Vagina (tissue), 2 donors: ENCODE data around the gene TCEAL9. TPM values are rescaled to one million over a fixed set of nuclear protein-coding genes. Genes with fewer than 3 reads are reported as not detected.
A peak's percentile ranks its signal among the peaks of the same experiment; 100 is the strongest.
"Not testable (repeated sequence)": the region's sequence is repeated elsewhere in the genome, so short reads cannot be mapped to it uniquely, and the experiment has no call there.

ENCODE experiments used
- DNase-seq, 2 donors: peaks; one replicate each; pipeline ENCODE4 v3.0.0-alpha.2; 2017; ENCODE audit errors: extremely low spot score in 2 of 2
- H3K27ac ChIP-seq: fragments of 200-600 bp; sonication (generic); one replicate; pipeline ENCODE4 v1.5.1; 2019
- H3K27me3 ChIP-seq: fragments of 200-600 bp; sonication (generic); one replicate; pipeline ENCODE4 v1.5.1; 2019
- H3K36me3 ChIP-seq, 2 donors: fragments of 200-600 bp; sonication (generic); one replicate each; pipeline ENCODE4 v1.5.1; 2017 to 2019
- H3K4me1 ChIP-seq: fragments of 200-600 bp; sonication (generic); one replicate; pipeline ENCODE4 v1.5.1; 2019
- H3K4me3 ChIP-seq, 2 donors: fragments of 200-600 bp; sonication (generic); 1 replicate in 1 of 2; 2 replicates in 1 of 2; pipeline ENCODE4 v1.5.1; 2016 to 2019
- H3K9me3 ChIP-seq: fragments of 200-600 bp; sonication (generic); one replicate; pipeline ENCODE4 v1.5.1; 2019
- CTCF ChIP-seq, 3 experiments: fragments of 450-650 bp in 2 of 3; fragments of 200-600 bp in 1 of 3; sonication (generic) in 1 of 3; IDR thresholded peaks; one replicate each; pipeline ENCODE4 v1.5.1; 2017 to 2019; ENCODE audit warnings: antibody characterized with exemption in 3 of 3, mild to moderate bottlenecking in 2 of 3, moderate library complexity in 2 of 3
- POLR2A ChIP-seq, 2 donors: fragments of 450-650 bp; IDR thresholded peaks; one replicate each; pipeline ENCODE4 v1.6.1; 2017; ENCODE audit warnings: antibody characterized with exemption in 2 of 2, mild to moderate bottlenecking in 2 of 2, moderate library complexity in 2 of 2
- POLR2AphosphoS5 ChIP-seq, 2 donors: sonication (generic); formaldehyde crosslinking; IDR thresholded peaks; one replicate each; pipeline ENCODE4 v1.9.0; 2017; ENCODE audit warnings: antibody characterized with exemption in 2 of 2, mild to moderate bottlenecking in 2 of 2, low read depth in 1 of 2; ENCODE audit not compliant: insufficient read depth in 1 of 2
- intact Hi-C: fragments of 100-400 bp; cut with DNase I; formaldehyde crosslinking; loops from one replicate; pipeline ENCODE4 v1.15.1; 2023
- total RNA-seq: library from RNA; depleted of rRNA; stranded (reverse); fragments of >200 nt; gene quantifications from one replicate; pipeline ENCODE4 v1.2.3, GENCODE V29; 2016

The TCEAL9 gene
- total RNA-seq, 1 donor from 2014 or later, result 52.8 TPM

- intact Hi-C loops, result loop anchor here (10.0 kb wide), 1 partner anchor 117 kb away; no protein-coding TSS in a partner anchor
- Histone ChIP-seq H3K9me3 (no peaks in the 10 kb centered on the region), H3K36me3 (no peaks in the 10 kb centered on the region), H3K4me3 (no peak overlapping the region), H3K4me1 (no peaks in the 10 kb centered on the region), H3K27ac (no peak overlapping the region), H3K27me3 (no peaks in the 10 kb centered on the region)
- no peak for DNase-seq
- no peak for TF ChIP-seq CTCF (IDR thresholded peaks at IDR 0.05)
- no peak for TF ChIP-seq POLR2AphosphoS5 (IDR thresholded peaks at IDR 0.05; ENCODE audit: insufficient read depth in 1 of 2, low read depth in 1 of 2)
- no peak for TF ChIP-seq POLR2A (IDR thresholded peaks at IDR 0.05)
These were observed 8.5 kb upstream of the TCEAL9 start for GRCh38 chrX:103347682-103348397.

- intact Hi-C loops, result no loop called here
- no peaks in the 10 kb centered on the region for H3K36me3 ChIP-seq
- TF ChIP-seq POLR2AphosphoS5 (IDR thresholded peaks at IDR 0.05; ENCODE audit: insufficient read depth in 1 of 2, low read depth in 1 of 2) (no peak), CTCF (IDR thresholded peaks at IDR 0.05) (no peak), POLR2A (IDR thresholded peaks at IDR 0.05) (no peak)
- peak overlapping the region; percentile 51 to 61 for H3K4me3 ChIP-seq
- H3K27ac ChIP-seq, result peak overlapping the region; percentile 93
- DNase-seq, result no peak
- no peaks in the 10 kb centered on the region for H3K9me3 ChIP-seq
- H3K4me1 ChIP-seq, result peaks cover 9% of the 10 kb centered on the region
- H3K27me3 ChIP-seq, result no peaks in the 10 kb centered on the region
These were observed 552 bp downstream of the TCEAL9 start for GRCh38 chrX:103356858-103357257.

- peaks cover 9% of the 10 kb centered on the region for H3K4me1 ChIP-seq
- H3K36me3 ChIP-seq, result no peaks in the 10 kb centered on the region
- TF ChIP-seq CTCF (IDR thresholded peaks at IDR 0.05), result no peak
- TF ChIP-seq POLR2A (IDR thresholded peaks at IDR 0.05), result no peak
- no peak for TF ChIP-seq POLR2AphosphoS5 (IDR thresholded peaks at IDR 0.05; ENCODE audit: insufficient read depth in 1 of 2, low read depth in 1 of 2)
- intact Hi-C loops, result no loop called here
- no peaks in the 10 kb centered on the region for H3K27me3 ChIP-seq
- H3K27ac ChIP-seq, result peak overlapping the region; percentile 93
- no peak for DNase-seq
- H3K9me3 ChIP-seq, result no peaks in the 10 kb centered on the region
- H3K4me3 ChIP-seq, result no peak overlapping the region
These were observed 1.6 kb downstream of the TCEAL9 start for GRCh38 chrX:103357871-103358270.

- intact Hi-C loops, DNase-seq: not testable (repeated sequence)
These were observed 3.3 kb downstream of the TCEAL9 start for GRCh38 chrX:103359605-103360004.

DNA sequence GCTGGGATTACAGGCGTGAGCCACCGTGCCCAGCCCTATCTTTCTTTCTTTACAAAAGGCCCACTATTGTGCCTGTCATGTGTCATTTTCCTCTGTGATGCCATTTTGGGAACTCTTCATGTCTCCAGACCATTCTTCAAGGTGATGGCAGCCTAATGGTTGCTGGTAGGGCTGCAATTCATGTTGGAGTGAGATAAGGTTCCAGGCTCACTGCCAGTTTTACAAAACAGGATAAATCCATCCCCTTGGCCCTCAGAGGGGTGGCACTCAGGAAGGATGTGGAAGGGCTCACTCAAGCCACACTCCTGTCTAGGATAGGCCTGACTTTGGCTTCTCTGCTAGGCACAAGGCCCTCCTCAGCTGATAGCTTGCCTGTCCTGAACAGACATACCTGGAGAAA, 3.8 kb downstream of the TCEAL9 start:
- intact Hi-C loops, result no loop called here
- Histone ChIP-seq H3K36me3 (no peaks in the 10 kb centered on the region), H3K4me1 (peaks cover 9% of the 10 kb centered on the region), H3K4me3 (no peak overlapping the region), H3K27me3 (no peaks in the 10 kb centered on the region), H3K27ac (no peak overlapping the region), H3K9me3 (no peaks in the 10 kb centered on the region)
- no peak for TF ChIP-seq POLR2A (IDR thresholded peaks at IDR 0.05)
- no peak for TF ChIP-seq CTCF (IDR thresholded peaks at IDR 0.05)
- TF ChIP-seq POLR2AphosphoS5 (IDR thresholded peaks at IDR 0.05; ENCODE audit: insufficient read depth in 1 of 2, low read depth in 1 of 2), result no peak
- no peak for DNase-seq

More at GRCh38 chrX:103359605-103360004, 3.3 kb downstream of the TCEAL9 start:
- H3K27ac ChIP-seq, H3K4me3 ChIP-seq, H3K36me3 ChIP-seq, H3K9me3 ChIP-seq, H3K27me3 ChIP-seq, H3K4me1 ChIP-seq: not testable (repeated sequence)
